CD14-positive monocyte (primary cell): ENCODE results near the gene POU1F1. TPM values are rescaled to one million over a fixed set of nuclear protein-coding genes. Genes with fewer than 3 reads are reported as not detected.
A peak's percentile ranks its signal among the peaks of the same experiment; 100 is the strongest.

Experiments
- DNase-seq, 3 donors: peaks; one replicate each; pipeline ENCODE4 v3.0.0-alpha.2; 2011 to 2022
- H2AFZ ChIP-seq: 2 replicates; pipeline ENCODE4 v1.6.0; 2012; ENCODE audit warnings: mild to moderate bottlenecking, low read depth, low read length, inconsistent platforms; ENCODE audit not compliant: insufficient read depth, poor library complexity, severe bottlenecking
- H3K27ac ChIP-seq, 2 donors: 1 replicate in 1 of 2; 2 replicates in 1 of 2; pipeline ENCODE4 v1.5.1; 2012 to 2013; ENCODE audit warnings: low read length in 2 of 2, control low read depth in 1 of 2, inconsistent platforms in 1 of 2, low read depth in 1 of 2, mild to moderate bottlenecking in 1 of 2
- H3K27me3 ChIP-seq, 2 donors: one replicate each; pipeline versions ENCODE4 v1.6.0 to v1.6.1; 2011 to 2013; ENCODE audit warnings: low read length in 2 of 2; ENCODE audit not compliant: control insufficient read depth in 2 of 2, insufficient read depth in 2 of 2
- H3K36me3 ChIP-seq, 2 donors: replicated peaks in 1 of 2; 1 replicate in 1 of 2; 2 replicates in 1 of 2; pipeline versions ENCODE4 v1.5.1 to v1.6.1; 2012 to 2013; ENCODE audit warnings: low read length in 2 of 2, control low read depth in 1 of 2, inconsistent platforms in 1 of 2, mild to moderate bottlenecking in 1 of 2; ENCODE audit not compliant: insufficient read depth in 2 of 2, control insufficient read depth in 1 of 2
- H3K4me1 ChIP-seq, 2 donors: 1 replicate in 1 of 2; 2 replicates in 1 of 2; pipeline versions ENCODE4 v1.5.1 to v1.6.1; 2012 to 2013; ENCODE audit warnings: low read length in 2 of 2, control low read depth in 1 of 2, inconsistent platforms in 1 of 2, mild to moderate bottlenecking in 1 of 2, moderate library complexity in 1 of 2; ENCODE audit not compliant: insufficient read depth in 2 of 2, control insufficient read depth in 1 of 2
- H3K4me2 ChIP-seq: replicated peaks from 2 replicates; pipeline ENCODE3; 2012; ENCODE audit warnings: low read length, moderate library complexity, mild to moderate bottlenecking; ENCODE audit not compliant: poor library complexity, severe bottlenecking; ENCODE audit errors: extremely low read depth
- H3K4me3 ChIP-seq, 3 experiments: fragments of 200-600 bp in 1 of 3; sonication (generic) in 1 of 3; replicated peaks in 1 of 3; 1 replicate in 2 of 3; 2 replicates in 1 of 3; pipeline ENCODE4 v1.5.1; 2011 to 2013; ENCODE audit warnings: low read length in 3 of 3, mild to moderate bottlenecking in 3 of 3, control low read depth in 2 of 3, low read depth in 2 of 3, inconsistent platforms in 1 of 3, moderate library complexity in 1 of 3
- H3K79me2 ChIP-seq: 2 replicates; pipeline ENCODE4 v1.6.0; 2012; ENCODE audit warnings: mild to moderate bottlenecking, control low read depth, inconsistent platforms, low read length, moderate library complexity; ENCODE audit not compliant: insufficient read depth
- H3K9ac ChIP-seq: 2 replicates; pipeline ENCODE4 v1.6.0; 2017; ENCODE audit warnings: low read length, mild to moderate bottlenecking; ENCODE audit not compliant: insufficient read depth, poor library complexity, severe bottlenecking
- H3K9me3 ChIP-seq, 2 donors: replicated peaks in 1 of 2; 1 replicate in 1 of 2; 2 replicates in 1 of 2; pipeline versions ENCODE4 v1.5.1 to v1.6.1; 2012 to 2013; ENCODE audit warnings: low read length in 2 of 2, control low read depth in 1 of 2; ENCODE audit not compliant: control insufficient read depth in 1 of 2, insufficient read depth in 1 of 2
- H4K20me1 ChIP-seq: 2 replicates; pipeline ENCODE4 v1.6.0; 2012; ENCODE audit warnings: mild to moderate bottlenecking, low read length, control low read depth, moderate library complexity; ENCODE audit not compliant: insufficient read depth
- H3K27ac Mint-ChIP-seq, 7 donors: one replicate each; pipeline ENCODE4 v1.8.0; 2020; ENCODE audit warnings: mild to moderate bottlenecking in 7 of 7, mixed read lengths in 7 of 7, moderate library complexity in 6 of 7, inconsistent platforms in 2 of 7
- H3K27me3 Mint-ChIP-seq, 3 donors: one replicate each; pipeline ENCODE4 v1.8.0; 2021 to 2022; ENCODE audit warnings: low read depth in 3 of 3, mild to moderate bottlenecking in 3 of 3, mixed read lengths in 3 of 3, moderate library complexity in 3 of 3, inconsistent platforms in 1 of 3
- H3K36me3 Mint-ChIP-seq, 2 donors: one replicate each; pipeline ENCODE4 v1.8.0; 2020; ENCODE audit warnings: mixed read lengths in 2 of 2, inconsistent platforms in 1 of 2, mild to moderate bottlenecking in 1 of 2
- H3K4me1 Mint-ChIP-seq: one replicate; pipeline ENCODE4 v1.8.0; 2020; ENCODE audit warnings: mild to moderate bottlenecking, mixed read lengths
- H3K4me3 Mint-ChIP-seq, 2 donors: one replicate each; pipeline ENCODE4 v1.8.0; 2020; ENCODE audit warnings: mild to moderate bottlenecking in 2 of 2, mixed read lengths in 2 of 2, moderate library complexity in 1 of 2
- H3K9me3 Mint-ChIP-seq, 7 donors: one replicate each; pipeline ENCODE4 v1.8.0; 2020 to 2022; ENCODE audit warnings: mixed read lengths in 7 of 7, mild to moderate bottlenecking in 6 of 7, moderate library complexity in 6 of 7, inconsistent platforms in 2 of 7
- WGBS: methylation state at CpG from one replicate; pipeline ENCODE4 v1.1.5; 2013; ENCODE audit warnings: missing lambda C conversion rate; ENCODE audit not compliant: insufficient coverage; 5-methylcytosine and 5-hydroxymethylcytosine counted together
- intact Hi-C, 2 donors: fragments of 100-400 bp; cut with micrococcal nuclease; formaldehyde crosslinking; loops; one replicate each; pipeline versions ENCODE4 v1.15.0 to v1.15.1; 2023
- polyA plus RNA-seq, 3 donors: library from polyadenylated mRNA; depleted of rRNA in 1 of 3; unstranded in 2 of 3; stranded (reverse) in 1 of 3; fragments of 300-500 nt in 2 of 3; fragments of >200 nt in 1 of 3; fragmentation: Illumina TruSeq in 2 of 3; gene quantifications; 1 replicate in 2 of 3; 2 replicates in 1 of 3; pipeline ENCODE4 v1.2.3, GENCODE V29; 2012 to 2021
- TF ChIP-seq, protein P1 (sequence below): fragments of 200-600 bp; IDR thresholded peaks from one replicate; pipeline ENCODE4 v1.8.0; 2022; ENCODE audit warnings: antibody characterized with exemption, mild to moderate bottlenecking

Gene POU1F1
- polyA plus RNA-seq, 3 donors = not detected

DNA sequence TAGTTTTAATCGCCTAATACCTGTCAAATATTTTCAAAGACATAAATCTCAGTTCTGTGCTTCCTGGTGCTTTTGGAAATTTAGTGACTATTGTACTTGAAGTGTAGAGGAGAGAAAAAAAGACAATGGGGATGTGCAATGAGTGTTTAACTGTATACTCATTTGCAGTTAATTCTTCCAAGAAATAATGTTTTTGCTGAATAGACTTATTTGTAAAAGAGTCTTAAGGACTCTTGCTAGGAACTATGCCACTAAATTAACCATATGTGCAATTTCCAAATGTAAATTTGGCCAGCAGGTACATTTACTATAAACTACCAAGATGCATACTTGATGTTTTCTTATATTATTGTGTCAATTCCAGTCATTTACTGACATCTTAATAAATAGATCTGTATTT lies 47.3 kb downstream of the POU1F1 start:
- WGBS = no CpG with 5 or more reads among the region's 1 CpG
- peaks cover 70% of the 10 kb centered on the region for H3K79me2 ChIP-seq
- Mint-ChIP-seq H3K4me3 (peak overlapping the region in 1 of 2 donors; percentile 98), H3K4me1 (peaks cover 32% of the 10 kb centered on the region), H3K27ac (no peak overlapping the region), H3K9me3 (no peaks in the 10 kb centered on the region), H3K27me3 (peaks cover 3 to 6% (median 5%) of the 10 kb centered on the region in 3 donors), H3K36me3 (peaks cover 6 to 9% of the 10 kb centered on the region in 2 donors)
- TF ChIP-seq, protein P1, sequence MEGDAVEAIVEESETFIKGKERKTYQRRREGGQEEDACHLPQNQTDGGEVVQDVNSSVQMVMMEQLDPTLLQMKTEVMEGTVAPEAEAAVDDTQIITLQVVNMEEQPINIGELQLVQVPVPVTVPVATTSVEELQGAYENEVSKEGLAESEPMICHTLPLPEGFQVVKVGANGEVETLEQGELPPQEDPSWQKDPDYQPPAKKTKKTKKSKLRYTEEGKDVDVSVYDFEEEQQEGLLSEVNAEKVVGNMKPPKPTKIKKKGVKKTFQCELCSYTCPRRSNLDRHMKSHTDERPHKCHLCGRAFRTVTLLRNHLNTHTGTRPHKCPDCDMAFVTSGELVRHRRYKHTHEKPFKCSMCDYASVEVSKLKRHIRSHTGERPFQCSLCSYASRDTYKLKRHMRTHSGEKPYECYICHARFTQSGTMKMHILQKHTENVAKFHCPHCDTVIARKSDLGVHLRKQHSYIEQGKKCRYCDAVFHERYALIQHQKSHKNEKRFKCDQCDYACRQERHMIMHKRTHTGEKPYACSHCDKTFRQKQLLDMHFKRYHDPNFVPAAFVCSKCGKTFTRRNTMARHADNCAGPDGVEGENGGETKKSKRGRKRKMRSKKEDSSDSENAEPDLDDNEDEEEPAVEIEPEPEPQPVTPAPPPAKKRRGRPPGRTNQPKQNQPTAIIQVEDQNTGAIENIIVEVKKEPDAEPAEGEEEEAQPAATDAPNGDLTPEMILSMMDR = no peak
- peak overlapping the region in 1 of 3 experiments; percentile 91 for H3K4me3 ChIP-seq
- H2AFZ ChIP-seq = no peak overlapping the region
- intact Hi-C loops = no loop called here
- no peaks in the 10 kb centered on the region for H3K36me3 ChIP-seq
- no peak overlapping the region for H3K9ac ChIP-seq
- H3K4me2 ChIP-seq = peak overlapping the region; percentile 88
- H3K27ac ChIP-seq = no peak overlapping the region
- H3K27me3 ChIP-seq = no peaks in the 10 kb centered on the region
- H3K9me3 ChIP-seq = no peaks in the 10 kb centered on the region
- H4K20me1 ChIP-seq = peaks cover 34% of the 10 kb centered on the region
- DNase-seq = no peak
- H3K4me1 ChIP-seq = peaks cover 13 to 22% of the 10 kb centered on the region in 2 donors

- peaks cover 26% of the 10 kb centered on the region for H4K20me1 ChIP-seq
- intact Hi-C loops = no loop called here
- peak overlapping the region in 2 of 3 experiments; percentile 83 to 91 for H3K4me3 ChIP-seq
- H3K36me3 ChIP-seq = no peaks in the 10 kb centered on the region
- H3K27ac Mint-ChIP-seq = peak overlapping the region in 1 of 7 donors; percentile 99
- H3K4me1 ChIP-seq = peaks cover 13 to 22% of the 10 kb centered on the region in 2 donors
- H3K4me1 Mint-ChIP-seq = peaks cover 30% of the 10 kb centered on the region
- peak overlapping the region; percentile 94 to 98 for H3K4me3 Mint-ChIP-seq
- H3K9me3 ChIP-seq = no peaks in the 10 kb centered on the region
- H3K9ac ChIP-seq = no peak overlapping the region
- TF ChIP-seq, protein P1 = no peak
- no CpG with 5 or more reads among the region's 1 CpG for WGBS
- H3K79me2 ChIP-seq = peaks cover 62% of the 10 kb centered on the region
- H3K4me2 ChIP-seq = peak overlapping the region; percentile 88
- no peak overlapping the region for H2AFZ ChIP-seq
- peaks cover 4 to 8% (median 5%) of the 10 kb centered on the region in 3 donors for H3K27me3 Mint-ChIP-seq
- H3K27ac ChIP-seq = no peak overlapping the region
- H3K9me3 Mint-ChIP-seq = no peaks in the 10 kb centered on the region
- no peak for DNase-seq
- no peaks in the 10 kb centered on the region for H3K27me3 ChIP-seq
- H3K36me3 Mint-ChIP-seq = peaks cover 6 to 7% of the 10 kb centered on the region in 2 donors
These were observed 48.1 kb downstream of the POU1F1 start for GRCh38 chr3:87228316-87228715.
